AG04450 (cell line): ENCODE results near the gene ZNF329. TPM values are rescaled to one million over a fixed set of nuclear protein-coding genes. Genes with fewer than 3 reads are reported as not detected.

Experiments
- CTCF ChIA-PET: fragments of 300-600, 350-600 bp; formaldehyde crosslinking; extraction: SDS; loops from one replicate; lab custom pipeline; 2022; ENCODE audit warnings: antibody characterized with exemption, inconsistent platforms; lab: Charles Lee
- POLR2A ChIA-PET: fragments of 350-600 bp; formaldehyde crosslinking; extraction: SDS; loops from one replicate; lab custom pipeline; 2021; ENCODE audit warnings: antibody characterized with exemption, inconsistent platforms; lab: Yijun Ruan, JAX
- DNase-seq: peaks from one replicate; pipeline ENCODE4 v3.0.0-alpha.2; 2011; ENCODE audit warnings: low read depth, low spot score
- H3K27ac ChIP-seq: one replicate; pipeline ENCODE4 v1.5.1; 2012; ENCODE audit warnings: low read depth, low read length, control low read depth
- H3K27me3 ChIP-seq: one replicate; pipeline ENCODE4 v1.6.0; 2012; ENCODE audit warnings: low read length; ENCODE audit not compliant: control insufficient read depth, insufficient read depth
- H3K4me3 ChIP-seq: 2 replicates; pipeline ENCODE4 v1.5.1; 2011; ENCODE audit warnings: mild to moderate bottlenecking, low read depth, low read length, control low read depth
- H3K9me3 ChIP-seq: 2 replicates; pipeline ENCODE4 v1.5.1; 2012; ENCODE audit warnings: low read length; ENCODE audit not compliant: control insufficient read depth, insufficient read depth
- CTCF ChIP-seq: IDR thresholded peaks from 2 replicates; pipeline ENCODE4 v1.5.1; 2011; ENCODE audit warnings: low read depth, low read length, control low read depth, inconsistent platforms
- polyA minus RNA-seq: library from RNA; depleted of rRNA, polyadenylated mRNA; stranded (reverse); fragments of >200 nt; gene quantifications from 2 replicates; pipeline ENCODE4 v1.2.3, GENCODE V29; 2011; rRNA and poly(A)+ RNA removed
- polyA plus RNA-seq: library from polyadenylated mRNA; depleted of rRNA; stranded (reverse); fragments of >200 nt; gene quantifications from 2 replicates; pipeline ENCODE4 v1.2.3, GENCODE V29; 2011; rRNA removed

ZNF329 gene
- polyA plus RNA-seq (9.5 and 10.2 TPM in 2 replicates), polyA minus RNA-seq (11.3 and 13.6 TPM in 2 replicates)

DNA sequence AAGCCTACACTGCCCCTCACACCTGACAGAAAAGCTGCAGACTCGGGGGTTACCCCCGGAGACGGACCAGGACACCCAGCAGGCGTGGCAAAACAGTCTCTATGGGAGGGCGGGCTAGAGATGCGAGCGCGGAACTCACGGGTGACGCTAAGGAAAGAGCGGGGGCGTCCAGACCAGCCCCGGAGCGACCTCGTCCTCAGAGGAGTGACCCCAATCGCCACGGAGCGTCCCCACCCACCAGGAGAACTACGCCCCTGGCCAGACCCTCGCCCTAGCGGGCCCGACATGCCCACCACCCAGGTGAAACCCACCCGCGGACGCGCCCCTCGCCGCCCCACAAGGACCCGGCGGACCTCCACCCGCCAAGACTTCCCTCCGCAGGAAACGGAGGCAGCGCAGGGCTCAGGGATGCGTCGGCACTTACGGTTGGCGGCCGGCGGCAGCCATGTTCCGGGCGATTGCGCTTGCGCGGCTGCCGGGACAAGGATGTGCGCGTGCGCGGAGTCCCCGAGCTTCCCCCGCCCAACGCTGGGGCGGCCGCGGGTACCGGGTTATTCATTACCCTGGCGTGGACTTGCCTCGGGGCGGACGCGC is at the start of gene ZNF329:
Gene ZNF329 (minus strand): TSS at position 462 of the 594 bp plus-strand sequence. CDS start 21,286 bp downstream, outside the sequence.
- peak; percentile 58 for DNase-seq
- POLR2A ChIA-PET, result interaction anchor here (0.5 to 1.0 kb wide), 2 partner anchors 33 to 148 kb away, joined by 3 read pairs; partner anchors contain the start of genes ZNF274 and ZNF606
- peaks cover 49% of the 10 kb centered on the region for H3K9me3 ChIP-seq
- peak within 1 kb of the TSS; percentile 84 for H3K27ac ChIP-seq
- peak within 1 kb of the TSS; percentile 96 for H3K4me3 ChIP-seq
- no peaks in the 10 kb centered on the region for H3K27me3 ChIP-seq
- no peak for TF ChIP-seq CTCF
- CTCF ChIA-PET, result interaction anchor here (0.6 kb wide), 1 partner anchor 10 kb away, joined by 3 read pairs; no protein-coding TSS in a partner anchor

DNA sequence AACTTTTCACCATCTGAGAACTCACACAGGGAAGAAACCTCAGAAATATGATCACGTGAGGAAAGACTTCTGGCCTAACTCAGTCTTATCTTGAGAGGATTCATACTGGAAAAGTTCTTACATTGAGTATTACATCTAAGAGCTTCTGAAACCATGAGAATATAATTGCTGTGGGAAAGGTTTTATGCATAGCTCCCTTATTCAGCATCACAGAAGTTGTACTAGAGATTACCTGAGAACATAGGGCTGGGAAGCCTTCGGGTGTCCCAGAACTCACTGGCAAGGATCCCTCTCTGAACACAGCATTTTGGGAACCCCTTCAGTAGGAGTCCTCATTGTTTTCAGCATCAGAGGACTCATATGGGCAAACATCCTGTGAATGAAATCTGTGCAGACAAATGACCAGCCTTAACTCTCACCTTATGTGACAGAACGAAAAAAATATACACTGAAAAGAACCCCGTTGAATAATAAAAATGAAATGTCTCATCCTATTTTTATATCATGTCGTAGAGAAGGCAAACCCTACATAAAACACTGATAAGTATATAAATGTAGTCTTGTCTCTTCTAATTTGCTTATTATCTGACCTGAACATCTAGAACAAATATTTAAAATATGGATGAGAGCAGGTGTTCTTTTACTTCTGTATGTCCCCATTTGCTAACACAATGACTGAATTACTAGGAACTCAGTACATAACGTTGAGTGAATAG is 46.5 kb upstream of the ZNF329 start:
- no peak for DNase-seq
- no peak overlapping the region for H3K4me3 ChIP-seq
- H3K9me3 ChIP-seq, result peaks cover 86% of the 10 kb centered on the region
- H3K27ac ChIP-seq, result no peak overlapping the region
- ChIA-PET POLR2A (no interaction called here), CTCF (no interaction called here)
- no peak for TF ChIP-seq CTCF
- H3K27me3 ChIP-seq, result no peaks in the 10 kb centered on the region

- Histone ChIP-seq H3K4me3 (peak overlapping the region; percentile 80), H3K9me3 (peaks cover 92% of the 10 kb centered on the region), H3K27me3 (no peaks in the 10 kb centered on the region), H3K27ac (peak overlapping the region; percentile 98)
- no peak for TF ChIP-seq CTCF
- DNase-seq, result no peak
- ChIA-PET POLR2A (interaction anchor here (0.5 to 1.8 kb wide), 5 partner anchors 30 to 456 kb away, joined by 3 to 7 read pairs (median 4); partner anchors contain the start of genes ZNF329, ZNF544, ZNF606 and ZNF671), CTCF (no interaction called here)
Measured at GRCh38 chr19:58183817-58184215, 33.2 kb upstream of the ZNF329 start.

- H3K27ac ChIP-seq, result peak within 1 kb of the TSS; percentile 98
- no peak for TF ChIP-seq CTCF
- peaks cover 93% of the 10 kb centered on the region for H3K9me3 ChIP-seq
- peak; percentile 72 for DNase-seq
- CTCF ChIA-PET, result no interaction called here
- POLR2A ChIA-PET, result interaction anchor here (0.5 to 1.8 kb wide), 7 partner anchors 29 to 540 kb away, joined by 3 to 7 read pairs (median 4); partner anchors contain the start of genes ZNF329, ZNF544, ZNF606 and ZNF671
- no peaks in the 10 kb centered on the region for H3K27me3 ChIP-seq
- H3K4me3 ChIP-seq, result peak within 1 kb of the TSS; percentile 80
Measured at GRCh38 chr19:58182989-58183816, 32.6 kb upstream of the ZNF329 start, which contains the start of gene ZNF274. TSS of gene ZNF274 (plus strand) at chr19:58183061. CDS start at chr19:58183966, 905 bp downstream.
